Measurements from ENCODE around the gene CHST14.

CHST14 gene, protein sequence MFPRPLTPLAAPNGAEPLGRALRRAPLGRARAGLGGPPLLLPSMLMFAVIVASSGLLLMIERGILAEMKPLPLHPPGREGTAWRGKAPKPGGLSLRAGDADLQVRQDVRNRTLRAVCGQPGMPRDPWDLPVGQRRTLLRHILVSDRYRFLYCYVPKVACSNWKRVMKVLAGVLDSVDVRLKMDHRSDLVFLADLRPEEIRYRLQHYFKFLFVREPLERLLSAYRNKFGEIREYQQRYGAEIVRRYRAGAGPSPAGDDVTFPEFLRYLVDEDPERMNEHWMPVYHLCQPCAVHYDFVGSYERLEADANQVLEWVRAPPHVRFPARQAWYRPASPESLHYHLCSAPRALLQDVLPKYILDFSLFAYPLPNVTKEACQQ

DNA sequence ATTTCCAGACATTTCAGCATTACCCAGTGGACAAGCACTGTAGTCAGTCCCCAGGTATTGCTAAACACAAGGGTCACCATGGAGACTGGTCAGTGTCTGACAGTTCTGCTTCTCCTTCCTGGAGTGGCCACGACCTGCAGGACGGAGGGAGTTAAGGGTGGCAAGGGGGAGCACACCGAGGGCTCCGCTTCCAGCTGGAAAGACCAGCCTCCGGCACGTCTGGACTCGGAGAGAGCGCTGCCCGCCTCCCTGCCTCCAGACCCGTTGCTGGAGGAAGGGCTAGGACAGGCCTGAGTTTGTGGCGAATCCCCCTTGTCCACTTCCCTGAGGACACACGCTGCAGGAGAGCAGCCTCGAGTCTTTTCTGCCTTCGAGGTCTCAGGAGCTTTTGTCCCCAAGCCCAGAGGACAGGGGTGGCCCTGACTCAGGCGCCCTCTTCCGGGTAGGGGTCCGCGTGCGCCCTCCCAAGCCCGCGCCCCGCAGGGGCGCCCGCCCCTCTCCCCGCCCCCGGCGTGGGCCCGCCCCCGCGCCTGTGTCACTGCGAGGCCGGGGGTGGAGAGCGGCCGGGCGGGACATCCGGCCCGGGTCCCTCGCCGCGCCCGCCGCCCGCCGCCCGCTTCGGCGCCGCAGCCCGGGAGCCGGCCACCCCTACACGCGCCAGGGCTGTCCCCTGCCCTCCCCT, at the start of gene CHST14:
CHST14 (plus strand) TSS at position 562 of the 682 bp plus-strand sequence. CDS start 230 bp downstream, outside the sequence.
- DNase-seq (ENCODE audit: low read depth in 2 of 2), result peak; percentile 23 to 35

DNA sequence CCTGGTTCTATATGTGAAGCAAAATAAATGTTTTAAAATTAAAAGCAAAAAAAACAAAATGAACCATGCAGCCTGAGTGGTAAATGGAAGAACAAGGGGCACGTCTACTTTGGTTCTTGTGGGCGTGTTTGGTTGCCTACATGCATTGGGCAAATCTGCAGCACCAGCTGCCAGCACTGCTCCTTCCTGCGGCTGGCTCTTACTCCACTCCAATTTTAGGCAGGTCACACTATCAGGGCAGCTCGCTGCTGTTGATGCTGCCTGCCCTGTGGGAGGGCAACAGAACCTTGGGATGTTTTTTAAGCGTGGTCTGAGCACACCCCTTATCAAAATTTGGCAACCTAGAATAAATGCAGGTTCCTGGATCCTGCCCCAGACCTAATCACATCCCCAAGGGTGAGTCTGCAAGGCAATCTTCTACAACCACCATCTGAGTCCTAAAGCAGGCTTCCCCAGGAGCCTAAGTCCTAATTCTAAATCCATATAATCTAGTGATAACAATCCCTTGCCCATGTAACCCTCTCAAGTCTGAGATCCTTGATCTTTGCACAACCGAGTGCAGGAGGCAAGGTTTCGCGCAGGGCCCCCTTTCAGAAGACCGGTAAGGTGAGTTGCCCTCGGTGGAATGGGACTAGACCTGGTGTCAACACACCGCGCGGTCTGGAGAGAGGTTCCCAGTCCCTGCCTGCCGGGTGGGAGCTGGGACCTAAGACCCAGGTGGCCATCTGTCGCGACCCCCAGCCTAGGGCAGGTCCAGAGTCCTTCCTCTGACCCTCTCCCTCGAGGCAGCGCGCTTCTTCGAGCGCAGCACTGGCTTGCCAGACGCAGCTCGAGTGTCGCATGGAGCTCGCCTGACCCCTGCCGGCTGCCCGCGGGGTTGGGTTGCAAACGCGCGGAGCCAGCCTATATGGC, 49.3 kb upstream of the CHST14 start:
- DNase-seq (ENCODE audit: low read depth in 2 of 2), result peak; percentile 45 to 61

DNA sequence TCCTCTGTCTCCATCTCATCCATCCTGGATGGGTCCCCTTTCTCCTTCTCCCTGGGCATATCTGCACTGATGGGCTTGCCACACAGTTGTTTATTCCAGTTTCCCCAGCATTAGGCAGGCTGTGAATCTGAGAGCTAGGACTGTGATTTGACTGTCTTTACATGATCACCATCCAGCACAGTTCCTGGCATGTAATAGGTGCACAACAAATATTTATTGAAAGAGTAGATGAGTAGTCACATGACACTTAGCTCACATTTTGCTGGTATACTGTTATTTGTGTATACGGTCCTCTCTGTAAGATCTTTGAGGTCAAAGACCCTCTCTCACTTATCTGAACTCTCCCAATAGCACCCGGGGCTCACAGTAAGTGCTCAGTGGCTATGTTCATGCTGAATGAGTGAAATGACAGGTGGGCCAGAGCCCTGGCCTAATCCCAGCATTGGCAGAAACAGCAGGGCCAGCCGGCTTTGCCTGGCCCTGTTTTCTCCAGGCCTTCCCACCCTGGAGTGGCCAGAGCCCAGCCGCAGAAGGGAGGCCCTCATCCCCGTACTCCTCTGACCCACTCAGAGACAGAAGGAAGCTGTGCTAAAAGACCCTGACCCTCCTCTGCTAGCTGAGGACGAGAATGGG, 46.2 kb upstream of the CHST14 start:
- DNase-seq (ENCODE audit: low read depth in 2 of 2), result no peak

DNA sequence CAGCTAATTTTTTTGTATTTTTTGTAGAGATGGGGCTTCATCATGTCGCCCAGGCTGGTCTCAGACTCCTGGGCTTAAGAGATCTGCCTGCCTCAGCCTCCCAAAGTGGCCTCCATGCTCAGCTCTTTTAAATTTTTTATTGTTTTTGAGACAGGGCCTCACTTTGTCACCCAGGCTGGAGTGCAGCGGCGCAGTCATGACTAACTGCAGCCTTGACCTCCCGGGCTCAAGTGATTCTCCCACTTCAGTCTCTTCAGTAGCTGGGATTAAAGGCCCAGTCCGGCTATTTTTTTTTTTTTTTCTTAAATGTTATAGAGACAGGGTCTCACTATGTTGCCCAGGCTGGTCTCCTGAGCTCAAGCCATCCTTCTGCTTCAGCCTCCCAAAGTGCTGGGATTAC, 45.1 kb upstream of the CHST14 start:
- DNase-seq (ENCODE audit: low read depth in 2 of 2), result no peak

DNA sequence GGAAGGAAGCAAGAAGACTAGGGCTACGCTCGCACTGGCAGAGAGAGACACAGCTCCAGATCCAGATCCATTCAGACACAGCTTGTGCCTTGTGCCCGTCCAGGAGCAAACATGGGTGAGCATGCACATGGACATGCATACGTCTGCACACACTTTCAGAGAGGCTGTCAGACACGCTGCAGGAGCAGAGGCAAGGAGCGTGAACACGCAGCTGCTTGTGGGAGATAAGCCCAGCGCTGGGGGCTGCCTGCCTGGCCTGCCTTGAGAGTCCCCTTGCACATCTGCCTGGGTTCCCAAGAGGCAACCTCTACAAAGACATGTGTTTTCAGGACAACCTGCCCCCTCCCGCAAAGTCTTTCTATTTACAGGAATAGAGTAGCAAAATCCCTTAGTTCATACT, 43.6 kb upstream of the CHST14 start:
- no peak for DNase-seq (ENCODE audit: low read depth in 2 of 2)

DNA sequence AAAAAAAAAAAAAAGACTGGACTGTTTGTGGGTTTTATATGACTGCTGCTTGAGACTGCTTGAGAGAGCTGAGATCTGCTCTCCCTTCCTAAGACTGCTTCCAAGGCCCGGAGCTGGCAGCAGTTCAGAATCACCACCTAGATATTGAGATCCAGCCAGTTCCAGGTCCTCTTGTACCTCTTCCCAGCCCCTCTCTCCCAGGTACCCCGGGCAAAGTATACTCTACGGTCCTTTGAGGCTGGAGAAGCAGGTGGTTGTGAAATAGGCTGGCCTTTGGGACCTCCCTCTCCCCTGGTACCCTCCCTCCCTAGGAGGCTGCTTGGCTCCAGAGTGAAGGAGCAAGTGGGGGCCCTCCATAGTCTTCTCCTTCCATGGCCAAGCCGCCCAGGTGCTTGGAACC, 42.6 kb upstream of the CHST14 start:
- DNase-seq (ENCODE audit: low read depth in 2 of 2), result no peak

DNA sequence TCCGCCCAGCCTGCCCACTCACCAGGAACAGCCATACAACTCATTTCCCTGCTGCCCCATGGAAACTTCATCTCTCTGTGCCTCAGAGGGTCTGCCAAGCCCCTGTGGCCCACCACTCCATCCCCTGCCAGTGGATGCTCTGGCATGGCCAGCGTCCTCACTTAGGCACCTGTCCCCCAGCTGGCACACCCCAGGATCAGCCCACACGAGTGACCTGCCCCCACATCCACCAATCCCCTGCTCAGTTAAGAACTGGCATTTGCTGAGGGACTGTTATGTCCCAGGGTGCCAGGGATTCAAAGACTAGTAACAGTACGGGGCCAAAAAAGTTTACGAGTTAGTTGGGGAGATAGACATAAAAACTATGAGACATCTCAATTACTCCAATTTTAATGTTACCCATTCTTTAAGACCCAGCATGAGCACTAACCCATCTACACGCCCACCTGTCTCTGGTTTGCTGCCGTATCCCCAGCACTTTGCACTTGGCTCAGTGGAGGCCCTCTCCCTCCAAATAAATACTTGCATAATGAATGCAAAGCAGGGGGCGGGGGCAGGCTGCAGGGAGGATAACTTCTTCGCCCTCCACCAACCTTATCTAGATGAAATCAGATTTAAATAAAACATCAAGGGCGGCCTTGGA, 41.6 kb upstream of the CHST14 start:
- no peak for DNase-seq (ENCODE audit: low read depth in 2 of 2)

DNA sequence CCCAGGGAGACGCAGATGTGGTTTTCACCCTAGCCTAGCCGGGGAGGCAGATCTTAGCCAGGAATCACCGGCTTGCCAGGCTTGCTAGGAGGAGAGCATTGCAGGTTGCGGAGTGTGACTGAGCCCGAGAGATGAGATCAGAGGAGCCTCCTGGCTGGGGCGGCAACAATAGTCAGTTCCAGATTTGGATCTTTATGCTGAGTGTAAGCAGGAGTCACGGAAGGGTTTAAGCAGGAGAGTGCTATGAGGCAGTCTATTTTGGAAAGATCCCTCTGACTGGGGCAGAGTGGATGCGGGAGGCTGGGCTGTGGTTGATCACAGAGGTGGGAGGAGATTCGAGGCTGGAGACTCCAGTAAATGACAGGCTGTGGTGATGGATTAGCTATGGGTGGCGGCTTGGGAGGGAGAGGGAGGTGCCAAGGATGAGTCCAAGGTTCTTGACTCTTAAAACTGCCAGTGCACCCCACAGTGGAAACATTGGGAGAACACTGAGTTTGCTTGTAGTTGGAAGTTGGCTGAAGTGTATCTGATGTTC, 40.4 kb upstream of the CHST14 start:
- DNase-seq (ENCODE audit: low read depth in 2 of 2), result no peak

DNA sequence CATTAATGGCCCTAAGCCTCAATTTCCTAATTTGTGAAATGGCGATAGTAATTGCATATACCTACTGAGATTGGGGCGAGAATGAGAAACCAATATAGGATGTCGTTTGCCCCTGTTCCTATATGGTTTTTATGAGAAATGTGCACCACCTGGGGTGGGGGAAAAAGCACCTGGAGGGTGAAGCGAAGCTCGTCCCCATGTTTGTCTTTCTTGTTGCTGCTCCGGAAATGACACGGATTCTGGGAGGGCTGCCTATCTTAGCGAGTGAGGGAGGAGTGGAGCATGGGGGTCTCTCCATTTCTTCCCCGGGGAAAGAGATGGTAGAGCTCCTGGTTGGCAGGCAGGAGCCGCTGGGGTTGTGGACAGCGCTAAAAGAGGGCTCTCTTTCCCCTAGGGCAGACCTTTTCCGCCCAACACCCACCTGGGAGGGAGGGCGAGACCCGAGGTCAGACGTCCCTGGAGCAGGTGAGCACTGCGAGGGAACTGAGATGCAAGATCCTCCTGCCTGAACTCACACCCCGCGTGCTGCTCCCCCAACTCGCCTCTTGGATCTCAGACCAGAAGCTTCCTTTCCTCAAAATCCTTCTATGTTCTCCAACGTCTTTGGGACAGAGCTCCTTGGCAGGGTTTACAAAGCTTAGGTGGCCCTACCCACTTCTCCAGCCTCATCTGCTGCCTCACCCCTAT, 35.6 kb upstream of the CHST14 start:
- no peak for DNase-seq (ENCODE audit: low read depth in 2 of 2)

DNA sequence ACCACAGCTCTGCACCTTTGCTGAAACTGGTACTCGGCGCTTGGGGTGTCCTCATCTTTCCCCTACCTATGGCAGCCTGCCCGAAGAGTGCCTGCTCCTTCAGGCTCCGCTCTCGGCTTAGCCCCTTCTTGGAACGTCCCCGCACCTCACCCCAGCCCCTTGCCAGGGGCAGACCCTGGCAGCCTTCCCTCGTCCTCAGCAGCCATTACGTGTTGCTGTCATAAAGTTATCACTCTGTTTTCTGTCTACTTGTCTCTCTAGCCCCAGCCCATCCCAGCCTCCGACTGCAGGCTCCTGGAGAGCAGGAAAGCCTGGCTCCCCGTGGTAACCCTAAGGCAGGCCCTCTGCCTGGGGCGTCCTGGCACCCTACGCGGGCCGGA, 35.1 kb upstream of the CHST14 start:
- no peak for DNase-seq (ENCODE audit: low read depth in 2 of 2)

DNA sequence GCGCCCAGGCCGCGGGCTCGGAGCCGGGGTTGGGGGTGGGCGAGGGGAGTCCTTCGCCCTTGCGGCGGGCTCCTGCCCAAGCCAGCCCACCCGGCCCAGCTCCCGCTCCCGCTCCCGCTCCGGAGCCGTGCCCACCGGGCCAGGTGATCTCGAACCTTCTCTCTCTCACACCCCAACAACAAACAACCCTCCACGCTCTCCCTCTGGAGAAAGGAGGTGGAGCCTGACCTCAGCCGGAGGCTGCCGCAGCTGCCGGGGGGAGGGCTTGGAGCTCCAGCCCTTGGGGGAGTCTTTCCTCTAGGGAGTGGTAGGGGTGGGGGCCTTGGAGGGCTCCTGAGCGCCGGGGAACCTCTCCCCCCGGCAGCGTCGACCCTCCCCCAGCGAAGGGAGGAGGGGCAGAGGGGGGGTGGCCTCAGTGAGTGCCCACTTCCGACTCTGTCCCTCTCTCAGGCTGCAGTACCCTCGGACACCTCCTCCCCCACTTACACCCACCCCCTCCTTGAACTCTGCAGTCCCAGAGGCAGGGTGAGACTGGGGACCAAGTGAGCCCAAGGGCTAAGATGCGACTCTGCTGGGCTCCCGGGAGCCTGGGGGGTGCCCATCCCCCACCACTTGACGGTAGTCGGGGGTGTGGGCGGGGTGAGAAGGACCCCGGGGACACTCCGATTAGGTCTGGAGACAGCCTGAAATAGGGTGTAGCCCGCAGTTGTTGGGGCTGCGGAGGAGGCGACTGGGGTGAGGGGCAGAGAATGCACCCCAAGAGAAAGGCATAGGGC, 34.5 kb upstream of the CHST14 start:
- DNase-seq (ENCODE audit: low read depth in 2 of 2), result no peak

DNA sequence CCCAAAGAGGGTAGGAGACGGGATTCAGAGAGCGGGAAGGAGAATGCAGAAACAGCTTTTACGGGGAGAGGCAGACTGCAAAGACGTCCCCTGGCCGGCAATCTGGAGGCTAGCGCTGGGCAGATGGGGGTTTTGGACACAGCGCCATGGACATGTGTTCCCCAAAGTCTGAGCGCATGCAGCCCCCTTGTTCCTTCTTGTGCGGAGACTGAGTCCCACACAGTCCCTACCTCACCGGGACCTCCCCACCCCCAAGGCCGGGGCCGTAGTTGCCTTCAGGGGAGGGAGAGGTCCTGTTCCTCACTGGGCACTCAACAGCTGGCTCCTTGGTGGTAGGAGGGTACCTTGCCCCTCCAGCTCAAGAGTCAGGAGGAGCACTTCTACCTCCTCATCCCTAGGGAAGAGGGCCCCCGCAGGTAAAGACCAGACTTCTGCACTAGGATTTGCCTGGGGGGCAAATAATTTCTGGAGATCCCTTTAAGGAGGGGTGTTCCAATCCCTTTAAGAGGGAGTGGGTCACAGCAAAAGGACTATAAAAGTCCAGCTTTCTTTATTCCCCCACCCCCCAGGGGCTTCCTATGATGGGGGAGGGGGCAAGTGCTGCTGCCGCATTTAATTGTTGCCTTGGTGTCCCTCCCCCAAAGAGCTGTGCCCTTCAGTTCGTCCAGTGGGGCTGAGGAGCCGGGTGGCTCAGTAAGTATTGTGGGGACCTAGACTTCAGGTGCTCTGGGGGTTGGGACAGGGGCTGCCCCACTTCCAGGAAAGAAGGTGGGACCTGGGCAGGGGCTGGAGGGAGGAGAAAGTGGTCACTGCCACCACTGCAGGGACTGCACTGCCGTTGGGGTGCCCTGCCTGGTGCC, 33.7 kb upstream of the CHST14 start:
- no peak for DNase-seq (ENCODE audit: low read depth in 2 of 2)

DNA sequence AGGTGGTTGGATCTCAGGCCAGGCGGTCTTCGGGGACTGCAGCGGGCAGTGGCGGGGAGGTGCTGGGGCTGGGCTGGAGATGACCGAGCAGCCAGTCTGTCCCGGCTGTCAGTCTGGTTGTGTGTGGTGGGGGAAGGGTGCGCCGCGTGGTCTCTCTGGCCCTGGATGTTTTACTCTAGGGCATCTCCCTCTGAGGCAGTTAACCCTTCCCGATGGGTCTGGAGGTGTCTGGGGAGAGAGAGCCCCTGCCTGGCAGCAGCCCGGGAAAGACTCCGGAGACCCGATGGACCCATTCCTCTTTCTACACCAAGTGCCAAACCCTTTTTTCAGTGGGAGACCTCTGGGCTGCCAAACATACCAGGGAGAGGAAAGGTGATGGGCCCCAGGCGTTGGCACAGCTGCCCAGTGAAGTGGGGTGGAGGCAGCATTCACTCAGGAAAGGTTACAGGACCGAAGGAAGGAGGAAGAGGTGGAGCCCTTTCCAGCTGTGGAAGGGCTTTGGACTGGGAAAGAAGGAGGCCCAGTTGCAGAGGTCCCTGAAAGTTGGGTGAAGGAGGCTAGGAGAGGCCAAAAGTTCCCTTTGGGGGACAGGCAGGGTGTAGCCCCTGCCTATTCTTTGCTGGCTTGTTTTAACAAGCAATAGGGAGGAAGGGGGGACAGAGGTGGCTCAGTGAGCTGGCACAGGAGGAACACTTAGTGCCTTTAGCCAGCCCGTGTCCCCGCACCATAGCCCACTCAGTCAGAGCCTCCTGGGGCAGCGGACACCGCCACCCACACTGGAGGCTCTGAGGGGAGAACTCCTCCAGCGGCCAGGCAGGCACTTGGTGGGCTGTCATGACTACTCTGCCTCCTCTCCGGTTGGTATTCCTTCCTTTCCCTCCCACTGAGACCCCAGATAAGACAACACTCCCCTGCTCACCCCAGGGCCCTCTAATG, 32.8 kb upstream of the CHST14 start:
- DNase-seq (ENCODE audit: low read depth in 2 of 2), result no peak

DNA sequence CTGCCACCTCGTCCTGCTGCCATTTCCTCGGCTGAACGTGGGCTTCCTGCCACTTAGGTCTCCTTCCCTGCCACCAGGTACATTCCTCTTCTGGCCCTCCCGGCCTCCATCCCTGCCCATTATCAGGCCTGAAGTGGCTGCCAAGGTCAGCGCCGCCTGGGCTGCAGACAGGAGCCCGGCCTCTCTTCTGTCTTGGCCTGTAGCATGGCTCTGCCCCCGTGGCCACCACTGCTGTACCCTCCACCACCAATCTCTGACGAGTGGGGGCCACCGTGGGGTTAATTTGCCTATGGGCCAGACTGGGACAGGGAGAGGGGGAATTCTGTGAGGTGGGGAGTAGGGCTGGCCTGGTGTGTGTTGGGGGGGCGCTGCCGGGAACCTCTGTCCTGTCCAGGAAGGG, 32.1 kb upstream of the CHST14 start:
- no peak for DNase-seq (ENCODE audit: low read depth in 2 of 2)

DNA sequence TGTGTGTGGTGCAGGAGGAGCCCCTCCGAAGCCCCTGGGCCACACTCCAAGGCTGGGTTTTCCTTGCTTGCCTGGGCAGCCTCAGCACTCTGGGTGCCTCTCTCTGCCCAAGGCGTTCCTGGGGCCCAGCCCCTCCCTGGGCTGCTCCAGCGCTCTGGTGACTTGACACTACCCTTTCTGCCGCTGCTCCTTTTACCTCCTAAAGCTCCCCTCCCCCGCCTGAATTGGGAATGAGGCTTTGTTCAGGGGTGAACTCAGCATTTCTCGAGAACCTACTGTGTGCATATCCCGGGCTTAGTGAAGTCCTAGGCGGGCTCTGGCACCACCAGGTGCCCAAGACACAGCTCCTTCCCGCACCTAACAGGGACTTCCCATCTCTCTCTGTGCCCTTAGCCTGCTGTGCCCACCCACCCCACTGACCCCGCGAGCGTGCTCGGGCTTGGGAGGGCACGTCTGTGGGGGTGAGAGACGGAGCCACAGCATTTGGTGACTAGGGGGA, 31.3 kb upstream of the CHST14 start:
- no peak for DNase-seq (ENCODE audit: low read depth in 2 of 2)

DNA sequence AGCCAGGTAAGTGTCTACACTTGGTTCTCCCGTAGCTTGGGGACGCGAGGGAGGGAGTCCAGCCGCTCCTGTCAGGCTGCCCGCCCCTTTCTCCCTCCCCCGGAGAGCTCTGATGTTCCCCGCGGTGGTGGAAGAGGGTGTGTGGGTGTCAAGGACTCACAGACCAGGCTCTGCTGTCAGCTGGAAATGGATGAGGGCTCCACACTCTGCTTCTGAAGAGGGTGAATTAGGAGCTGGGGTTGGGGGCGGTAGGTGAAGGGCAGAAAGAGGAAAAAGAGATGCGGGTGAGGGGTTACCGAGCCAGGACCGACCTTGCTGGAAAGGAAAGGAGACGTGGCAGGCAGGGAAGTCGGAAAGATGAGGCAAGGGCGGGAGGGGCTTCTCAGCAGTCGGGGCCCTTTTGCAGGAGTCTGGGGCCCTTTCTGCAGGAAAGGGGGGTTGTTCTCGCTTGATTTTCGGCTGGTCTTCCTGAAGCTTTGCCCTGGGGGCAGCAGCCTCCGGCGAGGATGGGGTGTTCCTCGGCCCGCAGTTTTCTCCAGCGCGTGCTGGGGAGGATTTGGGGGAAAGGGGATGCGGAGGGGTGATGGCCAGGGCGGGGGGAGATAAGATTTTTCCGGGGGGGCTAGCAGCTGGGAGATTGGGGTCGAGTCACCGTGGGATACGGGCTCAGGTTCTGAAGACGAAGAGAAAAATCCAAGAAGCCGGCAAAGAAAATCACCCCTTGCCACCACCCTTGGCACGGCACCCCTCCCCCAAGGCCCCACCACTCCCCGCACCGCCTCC, 30.6 kb upstream of the CHST14 start:
- DNase-seq (ENCODE audit: low read depth in 2 of 2), result no peak

Measured in activated CD8-positive, alpha-beta memory T cell treated with anti-CD3 and anti-CD28 coated beads for 4 hours (primary cell).